ENCODE results near the gene SMAD5. TPM values are rescaled to one million over a fixed set of nuclear protein-coding genes. Genes with fewer than 3 reads are reported as not detected.

SMAD5 gene
- total RNA-seq: 100 to 1,000 TPM in 1 of 2 donors, 10 to 100 TPM in 1; 97.8 to 105 TPM
- 49.3 TPM for polyA plus RNA-seq (2013, experiment 1 of 2)
- polyA plus RNA-seq (2013, experiment 2 of 2): 44.8 TPM
- long read RNA-seq, experiment 1, partial matches to known transcripts: 2 of 26 reads
- long read RNA-seq, experiment 1, other reads (novel, unspliced or antisense): 24 of 26 reads
- long read RNA-seq, experiment 2, full-length matches to known transcripts: 66 of 109 reads
- long read RNA-seq, experiment 2, partial matches to known transcripts: 7 of 109 reads
- long read RNA-seq, experiment 2, other reads (novel, unspliced or antisense): 36 of 109 reads
- long read RNA-seq, experiment 3, full-length matches to known transcripts: 25 of 39 reads
- long read RNA-seq, experiment 3, partial matches to known transcripts: 11 of 39 reads
- long read RNA-seq, experiment 3, other reads (novel, unspliced or antisense): 3 of 39 reads
- long read RNA-seq, experiment 4, full-length matches to known transcripts: 13 of 41 reads
- long read RNA-seq, experiment 4, partial matches to known transcripts: 3 of 41 reads
- long read RNA-seq, experiment 4, other reads (novel, unspliced or antisense): 25 of 41 reads

- Histone ChIP-seq H3K36me3 (ENCODE audit: control insufficient read depth, insufficient read depth, low read length) (no peaks in the 10 kb centered on the region), H3K9me3 (ENCODE audit: control insufficient read depth, low read length) (no peaks in the 10 kb centered on the region), H3K9ac (ENCODE audit: extremely low read depth, low read length, poor library complexity, severe bottlenecking) (peak within 1 kb of the TSS; percentile 95), H3K27me3 (ENCODE audit: control insufficient read depth, insufficient read depth, low read length, poor library complexity, severe bottlenecking) (peaks cover 4% of the 10 kb centered on the region), H3K27ac (ENCODE audit: low read depth, low read length) (peak within 1 kb of the TSS; percentile 84), H3K4me3 (ENCODE audit: low read length) (peak within 1 kb of the TSS; percentile 92), H3K4me1 (ENCODE audit: control insufficient read depth, insufficient read depth, low read length) (peaks cover 4% of the 10 kb centered on the region)
- WGBS, 2 experiments (ENCODE audit: insufficient coverage in 1 of 2, insufficient read length in 1 of 2): 0% methylated on average over 81 of the region's 81 CpGs; no CpG with 5 or more reads in 1 of the 2 experiments
- Mint-ChIP-seq H3K9me3 (no peaks in the 10 kb centered on the region), H3K4me3 (peak within 1 kb of the TSS; percentile 81), H3K4me1 (peaks cover 26% of the 10 kb centered on the region), H3K27ac (peak within 1 kb of the TSS; percentile 93), H3K27me3 (ENCODE audit: insufficient read depth) (peaks cover 21% of the 10 kb centered on the region), H3K36me3 (ENCODE audit: low read depth) (peaks cover 4% of the 10 kb centered on the region)
- DNase-seq: peak; percentile 99
- TF ChIP-seq CTCF (conservative IDR thresholded peaks at IDR 0.05): no peak
Measured at GRCh38 chr5:136132557-136133221, at the start of gene SMAD5. SMAD5 (plus strand) TSS chr5:136132845; CDS start chr5:136153761, 20,916 bp downstream.

GRCh38 chr5:136084698-136085097 is 47.9 kb upstream of the SMAD5 start:
- peaks cover 15% of the 10 kb centered on the region for H3K4me1 Mint-ChIP-seq
- no peak overlapping the region for H3K4me3 Mint-ChIP-seq
- Histone ChIP-seq H3K9me3 (ENCODE audit: control insufficient read depth, low read length) (no peaks in the 10 kb centered on the region), H3K4me1 (ENCODE audit: control insufficient read depth, insufficient read depth, low read length) (peaks cover 11% of the 10 kb centered on the region), H3K27ac (ENCODE audit: low read depth, low read length) (no peak overlapping the region), H3K4me3 (ENCODE audit: low read length) (no peak overlapping the region), H3K27me3 (ENCODE audit: control insufficient read depth, insufficient read depth, low read length, poor library complexity, severe bottlenecking) (no peaks in the 10 kb centered on the region), H3K36me3 (ENCODE audit: control insufficient read depth, insufficient read depth, low read length) (no peaks in the 10 kb centered on the region), H3K9ac (ENCODE audit: extremely low read depth, low read length, poor library complexity, severe bottlenecking) (no peak overlapping the region)
- no CpG with 5 or more reads among the region's 1 CpG for WGBS, 2 experiments (ENCODE audit: insufficient coverage in 1 of 2, insufficient read length in 1 of 2)
- no peaks in the 10 kb centered on the region for H3K9me3 Mint-ChIP-seq
- no peak for DNase-seq
- no peaks in the 10 kb centered on the region for H3K36me3 Mint-ChIP-seq (ENCODE audit: low read depth)
- no peaks in the 10 kb centered on the region for H3K27me3 Mint-ChIP-seq (ENCODE audit: insufficient read depth)
- H3K27ac Mint-ChIP-seq: no peak overlapping the region
- no peak for TF ChIP-seq CTCF (conservative IDR thresholded peaks at IDR 0.05)

- Histone ChIP-seq H3K9ac (ENCODE audit: extremely low read depth, low read length, poor library complexity, severe bottlenecking) (no peak overlapping the region), H3K9me3 (ENCODE audit: control insufficient read depth, low read length) (no peaks in the 10 kb centered on the region), H3K4me1 (ENCODE audit: control insufficient read depth, insufficient read depth, low read length) (peaks cover 11% of the 10 kb centered on the region), H3K27ac (ENCODE audit: low read depth, low read length) (no peak overlapping the region), H3K27me3 (ENCODE audit: control insufficient read depth, insufficient read depth, low read length, poor library complexity, severe bottlenecking) (no peaks in the 10 kb centered on the region), H3K36me3 (ENCODE audit: control insufficient read depth, insufficient read depth, low read length) (no peaks in the 10 kb centered on the region), H3K4me3 (ENCODE audit: low read length) (no peak overlapping the region)
- Mint-ChIP-seq H3K4me1 (peaks cover 15% of the 10 kb centered on the region), H3K9me3 (no peaks in the 10 kb centered on the region), H3K36me3 (ENCODE audit: low read depth) (no peaks in the 10 kb centered on the region), H3K4me3 (no peak overlapping the region), H3K27me3 (ENCODE audit: insufficient read depth) (no peaks in the 10 kb centered on the region), H3K27ac (no peak overlapping the region)
- 98% methylated on average over 3 of the region's 5 CpGs; no CpG with 5 or more reads in 1 of the 2 experiments for WGBS, 2 experiments (ENCODE audit: insufficient coverage in 1 of 2, insufficient read length in 1 of 2)
- no peak for DNase-seq
- TF ChIP-seq CTCF (conservative IDR thresholded peaks at IDR 0.05): no peak
Measured at GRCh38 chr5:136086783-136087566, 45.7 kb upstream of the SMAD5 start.

Data from endodermal cell (in vitro differentiated cells).